OCI-LY7 (cell line): ENCODE results near the gene VTI1A. TPM values are rescaled to one million over a fixed set of nuclear protein-coding genes. Genes with fewer than 3 reads are reported as not detected.

Experiments used
- BruUV-seq: library from RNA; stranded (reverse); fragments of 400-500 nt; replicated peaks from 2 replicates; lab custom pipeline; 2021; lab: Mats Ljungman, UMichigan
- CTCF ChIA-PET: fragments of 300-600 bp; sonication (Branson Sonifier 250); formaldehyde crosslinking; loops from one replicate; lab custom pipeline; 2022; ENCODE audit warnings: antibody characterized with exemption; ENCODE audit not compliant: unreplicated experiment; lab: Charles Lee
- POLR2A ChIA-PET: fragments of 300-600 bp; sonication (Branson Sonifier 250); formaldehyde crosslinking; loops from one replicate; lab custom pipeline; 2022; ENCODE audit warnings: antibody characterized with exemption; lab: Charles Lee
- DNase-seq: peaks from one replicate; pipeline ENCODE4 v3.0.0-alpha.2; 2015; ENCODE audit warnings: low spot score
- H2AFZ ChIP-seq: fragments of 200-600 bp; sonication (generic), shearing (Covaris generic); 2 replicates; pipeline ENCODE4 v1.6.1; 2014; ENCODE audit warnings: mild to moderate bottlenecking, antibody characterized with exemption, low read length, moderate library complexity
- H3K27ac ChIP-seq: fragments of 200-600 bp; sonication (generic); 2 replicates; pipeline ENCODE4 v1.5.1; 2014; ENCODE audit warnings: mixed run types, low read depth, mild to moderate bottlenecking, moderate library complexity, low read length, inconsistent platforms; ENCODE audit not compliant: poor library complexity, severe bottlenecking
- H3K36me3 ChIP-seq: fragments of 200-600 bp; sonication (generic); 2 replicates; pipeline ENCODE4 v1.6.1; 2014; ENCODE audit warnings: mild to moderate bottlenecking, antibody characterized with exemption, low read length, moderate library complexity, mixed read lengths; ENCODE audit not compliant: insufficient read depth
- H3K4me1 ChIP-seq: fragments of 200-600 bp; sonication (generic); 2 replicates; pipeline ENCODE4 v1.5.1; 2014; ENCODE audit warnings: mild to moderate bottlenecking, low read length; ENCODE audit not compliant: insufficient read depth, poor library complexity, severe bottlenecking
- H3K4me2 ChIP-seq: fragments of 200-600 bp; sonication (generic); 2 replicates; pipeline ENCODE4 v1.6.1; 2014; ENCODE audit warnings: mild to moderate bottlenecking, low read length
- H3K4me3 ChIP-seq: fragments of 200-600 bp; sonication (generic); 2 replicates; pipeline ENCODE4 v1.5.1; 2014; ENCODE audit warnings: mild to moderate bottlenecking, low read depth, low read length; ENCODE audit not compliant: poor library complexity, severe bottlenecking
- H3K79me2 ChIP-seq: fragments of 200-600 bp; sonication (generic); 2 replicates; pipeline ENCODE4 v1.6.1; 2016; ENCODE audit warnings: low read depth, mild to moderate bottlenecking, low read length, moderate library complexity, mixed read lengths; ENCODE audit not compliant: insufficient read depth
- H3K9me2 ChIP-seq: fragments of 200-600 bp; sonication (generic); 2 replicates; pipeline ENCODE4 v1.6.1; 2016; ENCODE audit warnings: mild to moderate bottlenecking, low read length, mixed read lengths; ENCODE audit not compliant: insufficient read depth
- H3K9me3 ChIP-seq: fragments of 200-600 bp; sonication (generic); 2 replicates; pipeline ENCODE4 v1.6.1; 2014; ENCODE audit warnings: mild to moderate bottlenecking, mixed run types, low read length, mixed read lengths
- H4K20me1 ChIP-seq: fragments of 200-600 bp; sonication (generic); 2 replicates; pipeline ENCODE4 v1.6.1; 2014; ENCODE audit warnings: mild to moderate bottlenecking, antibody characterized with exemption, low read length, moderate library complexity, mixed read lengths; ENCODE audit not compliant: insufficient read depth
- EZH2phosphoT487 ChIP-seq: fragments of 200-600 bp; sonication (generic); IDR thresholded peaks from 2 replicates; pipeline ENCODE4 v1.6.1; 2018; ENCODE audit warnings: low read depth, borderline replicate concordance, mild to moderate bottlenecking, mixed run types, antibody characterized with exemption, low read length, moderate library complexity, mixed read lengths
- intact Hi-C: fragments of 100-400 bp; cut with micrococcal nuclease; formaldehyde crosslinking; loops from one replicate; pipeline ENCODE4 v1.10.0; 2022; ENCODE audit not compliant: unreplicated experiment
- total RNA-seq, 2 experiments: library from RNA; depleted of rRNA in 1 of 2; stranded (reverse); fragments of >200 nt in 1 of 2; shearing (Covaris generic) in 1 of 2; gene quantifications; 2 replicates each; pipeline ENCODE4 v1.2.3, GENCODE V29; 2014 to 2022
- TF ChIP-seq, protein P1 (sequence below): fragments of 200-600 bp; sonication (generic); conservative IDR thresholded peaks from 2 replicates; pipeline ENCODE4 v1.5.1; 2014; ENCODE audit warnings: mild to moderate bottlenecking, antibody characterized with exemption, low read length, moderate library complexity, mixed read lengths

Gene VTI1A
- total RNA-seq, 2 experiments from 2014 or later: 39.4 to 45.2 TPM

DNA sequence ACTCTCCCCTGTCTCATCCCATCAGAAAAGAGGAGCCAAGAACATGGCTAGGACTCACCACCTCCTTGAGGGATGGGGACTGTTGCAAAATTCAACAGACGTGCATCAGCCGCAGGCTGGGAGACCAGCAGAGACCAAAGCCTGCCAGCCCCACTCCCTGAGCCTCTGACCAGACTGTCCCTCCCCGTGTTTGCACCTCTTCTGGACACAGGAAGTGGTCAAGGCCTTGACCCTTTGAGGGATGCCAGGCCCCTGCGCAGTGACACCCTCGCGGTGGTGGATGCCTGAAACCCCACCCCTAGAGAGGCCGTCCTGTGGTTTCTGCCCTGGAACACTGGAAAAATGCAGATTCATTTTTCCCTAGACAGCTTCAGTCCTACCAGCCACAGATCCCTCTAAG is 374.6 kb downstream of the VTI1A start:
- intact Hi-C loops: no loop called here
- Histone ChIP-seq H3K4me2 (no peak overlapping the region), H3K36me3 (no peaks in the 10 kb centered on the region), H3K4me1 (no peaks in the 10 kb centered on the region), H4K20me1 (no peaks in the 10 kb centered on the region), H3K9me3 (no peaks in the 10 kb centered on the region), H3K79me2 (no peaks in the 10 kb centered on the region), H2AFZ (no peak overlapping the region), H3K9me2 (no peaks in the 10 kb centered on the region), H3K4me3 (no peak overlapping the region), H3K27ac (no peak overlapping the region)
- CTCF ChIA-PET: no interaction called here
- no peak for DNase-seq
- TF ChIP-seq EZH2phosphoT487: no peak
- TF ChIP-seq, protein P1, sequence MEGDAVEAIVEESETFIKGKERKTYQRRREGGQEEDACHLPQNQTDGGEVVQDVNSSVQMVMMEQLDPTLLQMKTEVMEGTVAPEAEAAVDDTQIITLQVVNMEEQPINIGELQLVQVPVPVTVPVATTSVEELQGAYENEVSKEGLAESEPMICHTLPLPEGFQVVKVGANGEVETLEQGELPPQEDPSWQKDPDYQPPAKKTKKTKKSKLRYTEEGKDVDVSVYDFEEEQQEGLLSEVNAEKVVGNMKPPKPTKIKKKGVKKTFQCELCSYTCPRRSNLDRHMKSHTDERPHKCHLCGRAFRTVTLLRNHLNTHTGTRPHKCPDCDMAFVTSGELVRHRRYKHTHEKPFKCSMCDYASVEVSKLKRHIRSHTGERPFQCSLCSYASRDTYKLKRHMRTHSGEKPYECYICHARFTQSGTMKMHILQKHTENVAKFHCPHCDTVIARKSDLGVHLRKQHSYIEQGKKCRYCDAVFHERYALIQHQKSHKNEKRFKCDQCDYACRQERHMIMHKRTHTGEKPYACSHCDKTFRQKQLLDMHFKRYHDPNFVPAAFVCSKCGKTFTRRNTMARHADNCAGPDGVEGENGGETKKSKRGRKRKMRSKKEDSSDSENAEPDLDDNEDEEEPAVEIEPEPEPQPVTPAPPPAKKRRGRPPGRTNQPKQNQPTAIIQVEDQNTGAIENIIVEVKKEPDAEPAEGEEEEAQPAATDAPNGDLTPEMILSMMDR: no peak
- no TSS peak for BruUV-seq
- POLR2A ChIA-PET: no interaction called here

- intact Hi-C loops: no loop called here
- BruUV-seq: no TSS peak
- TF ChIP-seq, protein P1: no peak
- TF ChIP-seq EZH2phosphoT487: no peak
- Histone ChIP-seq H3K79me2 (no peaks in the 10 kb centered on the region), H3K9me2 (no peaks in the 10 kb centered on the region), H3K27ac (no peak overlapping the region), H2AFZ (no peak overlapping the region), H3K36me3 (no peaks in the 10 kb centered on the region), H3K4me2 (no peak overlapping the region), H4K20me1 (no peaks in the 10 kb centered on the region), H3K9me3 (no peaks in the 10 kb centered on the region), H3K4me3 (no peak overlapping the region), H3K4me1 (no peaks in the 10 kb centered on the region)
- no peak for DNase-seq
- ChIA-PET POLR2A (no interaction called here), CTCF (no interaction called here)
Observed at GRCh38 chr10:112823007-112823406, 376.0 kb downstream of the VTI1A start.

GRCh38 chr10:112823604-112824003 is 376.6 kb downstream of the VTI1A start:
- Histone ChIP-seq H3K4me3 (no peak overlapping the region), H3K27ac (no peak overlapping the region), H3K4me1 (no peaks in the 10 kb centered on the region), H2AFZ (no peak overlapping the region), H3K79me2 (no peaks in the 10 kb centered on the region), H3K9me2 (no peaks in the 10 kb centered on the region), H3K36me3 (no peaks in the 10 kb centered on the region), H3K4me2 (no peak overlapping the region), H3K9me3 (no peaks in the 10 kb centered on the region), H4K20me1 (no peaks in the 10 kb centered on the region)
- TF ChIP-seq, protein P1: no peak
- TF ChIP-seq EZH2phosphoT487: no peak
- intact Hi-C loops: no loop called here
- ChIA-PET CTCF (no interaction called here), POLR2A (no interaction called here)
- no TSS peak for BruUV-seq
- no peak for DNase-seq
